ENCODE data around the gene NOLC1. TPM values are rescaled to one million over a fixed set of nuclear protein-coding genes. Genes with fewer than 3 reads are reported as not detected.

Gene NOLC1
- total and polyA plus RNA-seq, 10 of the 15 experiments (the other 5 are each of a cell fraction or from before 2014, with no cell fraction given) = 91.7 to 244 (median 128) TPM

- in situ Hi-C loops (cut with MboI) (no loop called here), intact Hi-C loops (cut with micrococcal nuclease; ENCODE audit: unreplicated experiment) (no loop called here)
- no peak for TF ChIP-seq SREBF2 (IDR thresholded peaks at IDR 0.05; ENCODE audit: low read length)
- no peak for TF ChIP-seq IRF5 (IDR thresholded peaks at IDR 0.05; ENCODE audit: borderline replicate concordance)
- no peak for TF ChIP-seq RCOR1 (conservative IDR thresholded peaks at IDR 0.05; ENCODE audit: low read depth, low read length)
- Histone ChIP-seq H3K36me3 (ENCODE audit: control insufficient read depth in 2 of 2, insufficient read depth in 2 of 2, low read length in 1 of 2) (peaks cover 29 to 38% of the 10 kb centered on the region in 2 experiments; a peak in 3 of 4 replicates), H3K9me3 (replicated peaks; ENCODE audit: control insufficient read depth, insufficient read depth, low read length) (no peaks in the 10 kb centered on the region), H2AFZ (ENCODE audit: control insufficient read depth, low read depth, low read length) (no peak overlapping the region), H3K4me1 (ENCODE audit: control insufficient read depth, insufficient read depth, low read length) (no peaks in the 10 kb centered on the region), H3K79me2 (ENCODE audit: control insufficient read depth, insufficient read depth, low read length) (no peaks in the 10 kb centered on the region), H3K4me3 (no peak overlapping the region), H4K20me1 (ENCODE audit: control insufficient read depth, insufficient read depth) (no peaks in the 10 kb centered on the region), H3K9ac (ENCODE audit: control insufficient read depth, insufficient read depth, low read length) (no peak overlapping the region), H3K27me3 (replicated peaks in 1 of 2; ENCODE audit: control insufficient read depth in 2 of 2, insufficient read depth in 2 of 2, low read length in 1 of 2) (no peaks in the 10 kb centered on the region), H3K4me2 (ENCODE audit: control insufficient read depth, insufficient read depth) (no peak overlapping the region), H3K27ac (ENCODE audit: control insufficient read depth, insufficient read depth) (no peak overlapping the region)
- WGBS (ENCODE audit: insufficient coverage, insufficient replicate concordance, low lambda C conversion rate, missing lambda C conversion rate) = 72% methylated on average over 4 of the region's 4 CpGs
- FAIRE-seq (no peak), ATAC-seq (no peak), DNase-seq (ENCODE audit: low read depth, low spot score) (no peak)
- CTCF ChIA-PET = interaction anchor here (9.9 kb wide), 1 partner anchor 189 kb away, joined by 150 read pairs; no protein-coding TSS in a partner anchor
- POLR2A ChIA-PET = no interaction called here
- RAD21 ChIA-PET (ENCODE audit: unreplicated experiment) = no interaction called here
- SMC1A ChIA-PET (ENCODE audit: uncharacterized antibody, unreplicated experiment) = no interaction called here
- no TSS peak for BruUV-seq (replicated peaks)
These were observed 11.3 kb downstream of the NOLC1 start for GRCh38 chr10:102163342-102163989.

GRCh38 chr10:102167861-102168260 is 15.7 kb downstream of the NOLC1 start:
- Histone ChIP-seq H2AFZ (ENCODE audit: control insufficient read depth, low read depth, low read length) (no peak overlapping the region), H3K79me2 (ENCODE audit: control insufficient read depth, insufficient read depth, low read length) (no peaks in the 10 kb centered on the region), H3K4me1 (ENCODE audit: control insufficient read depth, insufficient read depth, low read length) (peaks cover 4% of the 10 kb centered on the region), H3K36me3 (ENCODE audit: control insufficient read depth in 2 of 2, insufficient read depth in 2 of 2, low read length in 1 of 2) (peaks cover 0 to 9% of the 10 kb centered on the region in 2 experiments; a peak in 1 of 4 replicates), H3K9ac (ENCODE audit: control insufficient read depth, insufficient read depth, low read length) (no peak overlapping the region), H4K20me1 (ENCODE audit: control insufficient read depth, insufficient read depth) (no peaks in the 10 kb centered on the region), H3K9me3 (replicated peaks; ENCODE audit: control insufficient read depth, insufficient read depth, low read length) (no peaks in the 10 kb centered on the region), H3K27me3 (replicated peaks in 1 of 2; ENCODE audit: control insufficient read depth in 2 of 2, insufficient read depth in 2 of 2, low read length in 1 of 2) (no peaks in the 10 kb centered on the region), H3K27ac (ENCODE audit: control insufficient read depth, insufficient read depth) (no peak overlapping the region), H3K4me2 (ENCODE audit: control insufficient read depth, insufficient read depth) (no peak overlapping the region), H3K4me3 (no peak overlapping the region)
- in situ Hi-C loops (cut with MboI) = loop anchor here (5.0 kb wide), 1 partner anchor 189 kb away; no protein-coding TSS in a partner anchor
- intact Hi-C loops (cut with micrococcal nuclease; ENCODE audit: unreplicated experiment) = loop anchor here (2.0 kb wide), 1 partner anchor 61 kb away; no protein-coding TSS in a partner anchor
- ATAC-seq (no peak), FAIRE-seq (no peak), DNase-seq (ENCODE audit: low read depth, low spot score) (no peak)
- ChIA-PET POLR2A (interaction anchor here (0.5 kb wide), 1 partner anchor 55 kb away, joined by 5 read pairs; no protein-coding TSS in a partner anchor), CTCF (interaction anchor here (1.2 to 9.9 kb wide), 7 partner anchors 10 to 185 kb away, joined by 3 to 150 read pairs (median 25); no protein-coding TSS in a partner anchor), SMC1A (ENCODE audit: uncharacterized antibody, unreplicated experiment) (interaction anchor here (0.6 to 4.8 kb wide), 4 partner anchors 10 to 353 kb away, joined by 3 to 43 read pairs (median 21); no protein-coding TSS in a partner anchor), RAD21 (ENCODE audit: unreplicated experiment) (interaction anchor here (1.4 to 4.8 kb wide), 3 partner anchors 63 to 311 kb away, joined by 3 to 75 read pairs (median 52); no protein-coding TSS in a partner anchor)
- WGBS (ENCODE audit: insufficient coverage, insufficient replicate concordance, low lambda C conversion rate, missing lambda C conversion rate) = 0% methylated on average over 1 of the region's 1 CpG
- BruUV-seq (replicated peaks) = no TSS peak
- TF ChIP-seq SKIL (IDR thresholded peaks at IDR 0.05; ENCODE audit: low read depth, poor library complexity, severe bottlenecking) (no peak), E4F1 (IDR thresholded peaks at IDR 0.05; ENCODE audit: borderline replicate concordance, partially characterized antibody) (no peak), NBN (IDR thresholded peaks at IDR 0.05) (no peak), SMAD1 (IDR thresholded peaks at IDR 0.05; ENCODE audit: low read depth, partially characterized antibody) (no peak), NR2F1 (conservative IDR thresholded peaks at IDR 0.05) (no peak), MAX (IDR thresholded peaks at IDR 0.05; ENCODE audit: low read depth, low read length) (no peak), TBL1XR1 (IDR thresholded peaks at IDR 0.05; ENCODE audit: low read depth, low read length) (no peak)
